Mucosa of descending colon (tissue), 3 donors: ENCODE results near the gene HOXA3. TPM values are rescaled to one million over a fixed set of nuclear protein-coding genes. Genes with fewer than 3 reads are reported as not detected.
A peak's percentile ranks its signal among the peaks of the same experiment; 100 is the strongest.

ENCODE experiments used
- ATAC-seq: fragments of 200-7000 bp; cut with Tn5 transposase; one replicate; pipeline ENCODE4 v1.9.1; 2020; ENCODE audit warnings: mild to moderate bottlenecking, moderate library complexity
- DNase-seq, 3 donors: peaks; one replicate each; pipeline ENCODE4 v3.0.0-alpha.2; 2020
- H3K36me3 ChIP-seq: fragments of 200-600 bp; one replicate; pipeline ENCODE4 v1.8.0; 2021; ENCODE audit warnings: low read depth, mild to moderate bottlenecking
- H3K4me1 ChIP-seq: fragments of 200-600 bp; one replicate; pipeline ENCODE4 v1.8.0; 2021; ENCODE audit warnings: low read depth, mild to moderate bottlenecking
- H3K4me3 ChIP-seq: fragments of 200-600 bp; one replicate; pipeline ENCODE4 v1.8.0; 2021; ENCODE audit warnings: mild to moderate bottlenecking
- H3K9me3 ChIP-seq: fragments of 200-600 bp; one replicate; pipeline ENCODE4 v1.8.0; 2021; ENCODE audit warnings: mild to moderate bottlenecking
- CTCF ChIP-seq: fragments of 200-600 bp; IDR thresholded peaks from one replicate; pipeline ENCODE4 v1.8.0; 2022; ENCODE audit warnings: antibody characterized with exemption, mild to moderate bottlenecking
- intact Hi-C, 2 donors: fragments of 100-400 bp; cut with DNase I in 1 of 2; cut with micrococcal nuclease in 1 of 2; formaldehyde crosslinking; loops; one replicate each; pipeline versions ENCODE4 v1.11.0 to v1.11.1; 2022; cut with DNase I, micrococcal nuclease
- total RNA-seq, 3 donors: library from RNA; stranded (reverse); fragmentation: NEBNext Ultra II Directional in 2 of 3; extraction: Animal tissue kit (Norgen Biotek cat#: 25700) in 2 of 3; gene quantifications; one replicate each; pipeline versions ENCODE4 v1.2.1 to v1.2.4, GENCODE V29; 2021 to 2023
- donor health status: DM: no; HTN: no; CAD: no; lungs with moderate emphysema.
- donor health status: DM: no; HTN: no; CAD: no.
- donor health status: DM: no; HTN: yes; CAD: no.

Gene HOXA3
- total RNA-seq, 3 donors from 2014 or later: 19.9 to 38.1 (median 20.5) TPM

GRCh38 chr7:27180431-27181420, 28.3 kb upstream of the HOXA3 start:
- peak in 2 of 3 donors; percentile 55 to 58 for DNase-seq
- Histone ChIP-seq H3K36me3 (no peaks in the 10 kb centered on the region), H3K9me3 (no peaks in the 10 kb centered on the region), H3K4me3 (peak overlapping the region; percentile 17), H3K4me1 (peaks cover 28% of the 10 kb centered on the region)
- intact Hi-C loops: no loop called here
- TF ChIP-seq CTCF: no peak
- ATAC-seq: no peak

- Histone ChIP-seq H3K36me3 (no peaks in the 10 kb centered on the region), H3K9me3 (no peaks in the 10 kb centered on the region), H3K4me3 (peak overlapping the region; percentile 17), H3K4me1 (peaks cover 23% of the 10 kb centered on the region)
- peak; percentile 87 to 92 (median 91) for DNase-seq
- TF ChIP-seq CTCF: peak; percentile 74
- intact Hi-C loops: no loop called here
- peak; percentile 65 for ATAC-seq
These were observed 27.4 kb upstream of the HOXA3 start for GRCh38 chr7:27179503-27180430.

GRCh38 chr7:27179030-27179429, 26.6 kb upstream of the HOXA3 start:
- H3K4me3 ChIP-seq: peak overlapping the region; percentile 17
- no peak for ATAC-seq
- no peaks in the 10 kb centered on the region for H3K36me3 ChIP-seq
- intact Hi-C loops: no loop called here
- H3K4me1 ChIP-seq: peaks cover 23% of the 10 kb centered on the region
- TF ChIP-seq CTCF: no peak
- DNase-seq: peak in 1 of 3 donors; percentile 41
- no peaks in the 10 kb centered on the region for H3K9me3 ChIP-seq

- TF ChIP-seq CTCF: no peak
- Histone ChIP-seq H3K4me3 (peak overlapping the region; percentile 17), H3K4me1 (peaks cover 23% of the 10 kb centered on the region), H3K36me3 (no peaks in the 10 kb centered on the region), H3K9me3 (no peaks in the 10 kb centered on the region)
- intact Hi-C loops: no loop called here
- peak in 2 of 3 donors; percentile 27 to 40 for DNase-seq
- no peak for ATAC-seq
These were observed 26.0 kb upstream of the HOXA3 start for GRCh38 chr7:27178366-27178765.

- DNase-seq (peak in 2 of 3 donors; percentile 12 to 27), ATAC-seq (no peak)
- H3K9me3 ChIP-seq: no peaks in the 10 kb centered on the region
- TF ChIP-seq CTCF: no peak
- intact Hi-C loops: no loop called here
- H3K4me3 ChIP-seq: no peak overlapping the region
- no peaks in the 10 kb centered on the region for H3K36me3 ChIP-seq
- peaks cover 19% of the 10 kb centered on the region for H3K4me1 ChIP-seq
These were observed 25.5 kb upstream of the HOXA3 start for GRCh38 chr7:27177795-27178320.
